ENCODE data around the gene SCN4B. TPM values are rescaled to one million over a fixed set of nuclear protein-coding genes. Genes with fewer than 3 reads are reported as not detected.

The SCN4B gene
- total RNA-seq, 1 donor: not detected

- DNase-seq (ENCODE audit: low read depth): no peak
- TF ChIP-seq CTCF (IDR thresholded peaks at IDR 0.05; ENCODE audit: insufficient read depth, low read depth, low read length): no peak
These were observed 41.4 kb downstream of the SCN4B start for GRCh38 chr11:118111019-118111743.

GRCh38 chr11:118109231-118109630 lies 43.4 kb downstream of the SCN4B start:
- TF ChIP-seq CTCF (IDR thresholded peaks at IDR 0.05; ENCODE audit: insufficient read depth, low read depth, low read length): no peak
- no peak for DNase-seq (ENCODE audit: low read depth)

More at GRCh38 chr11:118111019-118111743, 41.4 kb downstream of the SCN4B start:
- H3K4me3 ChIP-seq (ENCODE audit: low read depth, low read length): no peak overlapping the region

GRCh38 chr11:118108513-118108912 lies 44.1 kb downstream of the SCN4B start:
- TF ChIP-seq CTCF (IDR thresholded peaks at IDR 0.05; ENCODE audit: insufficient read depth, low read depth, low read length): no peak
- H3K4me3 ChIP-seq (ENCODE audit: low read depth, low read length): no peak overlapping the region
- no peak for DNase-seq (ENCODE audit: low read depth)

More at GRCh38 chr11:118109231-118109630, 43.4 kb downstream of the SCN4B start:
- no peak overlapping the region for H3K4me3 ChIP-seq (ENCODE audit: low read depth, low read length)

- TF ChIP-seq CTCF (IDR thresholded peaks at IDR 0.05; ENCODE audit: insufficient read depth, low read depth, low read length): no peak
- no peak for DNase-seq (ENCODE audit: low read depth)
- no peak overlapping the region for H3K4me3 ChIP-seq (ENCODE audit: low read depth, low read length)
These were observed 45.8 kb downstream of the SCN4B start for GRCh38 chr11:118106789-118107335.

- no peak overlapping the region for H3K4me3 ChIP-seq (ENCODE audit: low read depth, low read length)
- DNase-seq (ENCODE audit: low read depth): no peak
- TF ChIP-seq CTCF (IDR thresholded peaks at IDR 0.05; ENCODE audit: insufficient read depth, low read depth, low read length): no peak
These were observed 46.8 kb downstream of the SCN4B start for GRCh38 chr11:118105657-118106305.

GRCh38 chr11:118104491-118104890 lies 48.1 kb downstream of the SCN4B start:
- TF ChIP-seq CTCF (IDR thresholded peaks at IDR 0.05; ENCODE audit: insufficient read depth, low read depth, low read length): no peak
- no peak for DNase-seq (ENCODE audit: low read depth)
- H3K4me3 ChIP-seq (ENCODE audit: low read depth, low read length): no peak overlapping the region
